OCI-LY1 (cell line): ENCODE results near the gene NR6A1.

ENCODE experiments used
- H2AFZ ChIP-seq: fragments of 200-600 bp; sonication (generic), shearing (Covaris generic); 2 replicates; pipeline ENCODE4 v1.6.0; 2014; ENCODE audit warnings: antibody characterized with exemption, mild to moderate bottlenecking, low read length
- H3F3A ChIP-seq: fragments of 200-600 bp; sonication (generic), shearing (Covaris generic); 2 replicates; pipeline ENCODE4 v1.6.0; 2014; ENCODE audit warnings: mild to moderate bottlenecking, antibody characterized with exemption, low read length, moderate library complexity; ENCODE audit not compliant: insufficient read depth
- H3K27ac ChIP-seq: fragments of 200-600 bp; sonication (generic); 2 replicates; pipeline ENCODE4 v1.5.1; 2014; ENCODE audit warnings: low read length, mixed run types, mild to moderate bottlenecking, low read depth; ENCODE audit not compliant: poor library complexity, severe bottlenecking
- H3K27me3 ChIP-seq: fragments of 200-600 bp; sonication (generic); 2 replicates; pipeline ENCODE4 v1.6.0; 2014; ENCODE audit warnings: antibody characterized with exemption, mild to moderate bottlenecking, low read length, moderate library complexity; ENCODE audit not compliant: insufficient read depth
- H3K36me3 ChIP-seq: fragments of 200-600 bp; sonication (generic); 2 replicates; pipeline ENCODE4 v1.6.1; 2014; ENCODE audit warnings: mild to moderate bottlenecking, antibody characterized with exemption, low read length, moderate library complexity, mixed read lengths; ENCODE audit not compliant: insufficient read depth
- H3K4me1 ChIP-seq: fragments of 200-600 bp; sonication (generic); 2 replicates; pipeline ENCODE4 v1.5.1; 2014; ENCODE audit warnings: mild to moderate bottlenecking, low read length, moderate library complexity; ENCODE audit not compliant: insufficient read depth, severe bottlenecking
- H3K4me2 ChIP-seq: fragments of 200-600 bp; sonication (generic), shearing (Covaris generic); 2 replicates; pipeline ENCODE4 v1.6.1; 2014; ENCODE audit warnings: low read length
- H3K4me3 ChIP-seq: fragments of 200-600 bp; sonication (generic); 2 replicates; pipeline ENCODE4 v1.5.1; 2014; ENCODE audit warnings: low read length, low read depth, mild to moderate bottlenecking, mixed read lengths; ENCODE audit not compliant: poor library complexity, severe bottlenecking
- H3K79me2 ChIP-seq: fragments of 200-600 bp; shearing (Covaris generic); 2 replicates; pipeline ENCODE4 v1.6.1; 2016; ENCODE audit warnings: mixed run types, low read length, mixed read lengths; ENCODE audit not compliant: insufficient read depth
- H3K9ac ChIP-seq: fragments of 200-600 bp; sonication (generic), shearing (Covaris generic); 2 replicates; pipeline ENCODE4 v1.6.1; 2014; ENCODE audit warnings: mild to moderate bottlenecking, low read length, mixed read lengths
- H3K9me2 ChIP-seq: fragments of 200-600 bp; sonication (generic), shearing (Covaris generic); 2 replicates; pipeline ENCODE4 v1.6.1; 2014; ENCODE audit warnings: low read depth, mild to moderate bottlenecking, low read length, mixed read lengths
- H3K9me3 ChIP-seq: fragments of 200-600 bp; shearing (Covaris generic); 2 replicates; pipeline ENCODE4 v1.6.1; 2014; ENCODE audit warnings: low read length, mixed read lengths
- H4K20me1 ChIP-seq: fragments of 200-600 bp; sonication (generic), shearing (Covaris generic); 2 replicates; pipeline ENCODE4 v1.6.0; 2016; ENCODE audit warnings: mild to moderate bottlenecking, low read length; ENCODE audit not compliant: insufficient read depth
- CTCF ChIP-seq: fragments of 200-600 bp; sonication (generic), shearing (Covaris generic); IDR thresholded peaks from 2 replicates; pipeline ENCODE4 v1.5.1; 2017; ENCODE audit warnings: mild to moderate bottlenecking, antibody characterized with exemption, low read length, moderate library complexity, mixed read lengths
- EZH2 ChIP-seq: fragments of 200-600 bp; sonication (generic), shearing (Covaris generic); IDR thresholded peaks from 2 replicates; pipeline ENCODE4 v1.8.0; 2017; ENCODE audit warnings: borderline replicate concordance, mixed run types, mild to moderate bottlenecking, antibody characterized with exemption, low read length, moderate library complexity, mixed read lengths

Gene NR6A1

GRCh38 chr9:124551472-124552272 is 219.4 kb downstream of the NR6A1 start:
- Histone ChIP-seq H3K4me1 (no peaks in the 10 kb centered on the region), H3K79me2 (no peaks in the 10 kb centered on the region), H3F3A (no peaks in the 10 kb centered on the region), H3K4me2 (no peak overlapping the region), H2AFZ (no peak overlapping the region), H3K9me2 (no peaks in the 10 kb centered on the region), H4K20me1 (no peaks in the 10 kb centered on the region), H3K27ac (no peak overlapping the region), H3K9me3 (no peaks in the 10 kb centered on the region), H3K4me3 (no peak overlapping the region), H3K9ac (no peak overlapping the region), H3K36me3 (no peaks in the 10 kb centered on the region), H3K27me3 (no peaks in the 10 kb centered on the region)
- no peak for TF ChIP-seq EZH2
- peak; percentile 70 for TF ChIP-seq CTCF

GRCh38 chr9:124550072-124550471 is 221.0 kb downstream of the NR6A1 start:
- Histone ChIP-seq H3K36me3 (no peaks in the 10 kb centered on the region), H3K4me3 (no peak overlapping the region), H4K20me1 (no peaks in the 10 kb centered on the region), H3K27me3 (no peaks in the 10 kb centered on the region), H3K4me2 (no peak overlapping the region), H3K4me1 (no peaks in the 10 kb centered on the region), H3F3A (no peaks in the 10 kb centered on the region), H3K9ac (no peak overlapping the region), H3K9me2 (no peaks in the 10 kb centered on the region), H2AFZ (no peak overlapping the region), H3K79me2 (no peaks in the 10 kb centered on the region), H3K27ac (no peak overlapping the region), H3K9me3 (no peaks in the 10 kb centered on the region)
- TF ChIP-seq EZH2 (no peak), CTCF (no peak)

GRCh38 chr9:124549016-124549415 is 222.1 kb downstream of the NR6A1 start:
- no peaks in the 10 kb centered on the region for H3K36me3 ChIP-seq
- H4K20me1 ChIP-seq = no peaks in the 10 kb centered on the region
- H3K79me2 ChIP-seq = no peaks in the 10 kb centered on the region
- no peak overlapping the region for H3K4me3 ChIP-seq
- H2AFZ ChIP-seq = no peak overlapping the region
- H3K9me3 ChIP-seq = no peaks in the 10 kb centered on the region
- TF ChIP-seq CTCF = no peak
- TF ChIP-seq EZH2 = no peak
- H3K27ac ChIP-seq = no peak overlapping the region
- H3K9ac ChIP-seq = no peak overlapping the region
- H3K4me1 ChIP-seq = no peaks in the 10 kb centered on the region
- H3K4me2 ChIP-seq = no peak overlapping the region
- no peaks in the 10 kb centered on the region for H3K9me2 ChIP-seq
- no peaks in the 10 kb centered on the region for H3F3A ChIP-seq
- no peaks in the 10 kb centered on the region for H3K27me3 ChIP-seq
